ENCODE measurements around the gene ARID3B. TPM values are rescaled to one million over a fixed set of nuclear protein-coding genes. Genes with fewer than 3 reads are reported as not detected.
A peak's percentile ranks its signal among the peaks of the same experiment; 100 is the strongest.
"Not testable (repeated sequence)": the region's sequence is repeated elsewhere in the genome, so short reads cannot be mapped to it uniquely, and the experiment has no call there.

The ARID3B gene
- total RNA-seq, 4 donors from 2014 or later, result 5.9 to 7.7 (median 6.2) TPM

DNA sequence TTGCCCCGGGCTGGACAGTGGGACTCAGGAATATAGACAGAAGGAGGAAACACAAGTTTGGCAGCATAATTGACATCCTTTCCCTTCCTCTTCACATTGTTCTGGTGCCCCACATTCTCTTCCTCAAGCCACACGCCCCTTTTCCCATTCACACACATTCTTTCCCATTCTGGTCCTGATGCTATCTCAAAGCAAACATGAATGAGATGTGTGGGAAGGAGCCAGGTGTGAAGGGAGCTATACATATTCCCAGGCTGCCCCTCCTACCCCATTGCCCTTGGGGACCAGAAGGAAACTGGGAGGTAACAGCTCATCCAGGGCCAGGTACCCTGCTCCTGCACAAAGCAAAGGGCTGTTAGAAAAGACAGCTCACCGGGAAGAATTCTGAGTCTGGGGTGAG is 51.2 kb downstream of the ARID3B start:
- peaks cover 0 to 11% of the 10 kb centered on the region in 2 donors for H3K36me3 ChIP-seq

DNA sequence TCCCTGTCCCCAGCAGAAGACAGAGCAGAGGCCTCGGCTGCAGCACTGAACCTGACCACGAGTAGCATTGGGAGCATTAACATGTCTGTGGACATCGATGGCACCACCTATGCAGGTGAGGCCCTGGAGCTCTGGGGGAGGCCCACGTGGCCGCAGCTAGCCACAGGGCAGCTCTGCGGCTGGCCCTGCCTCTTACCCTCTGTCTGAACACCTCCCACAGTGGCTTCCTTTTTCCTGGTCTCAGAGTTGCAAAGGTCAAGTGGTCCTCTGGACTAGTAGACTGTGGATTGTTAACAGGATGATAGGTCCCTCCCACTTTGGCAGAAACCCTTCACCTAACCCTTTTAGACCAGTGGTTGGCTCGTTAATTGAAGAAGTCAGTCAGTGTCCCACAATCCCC is 52.1 kb downstream of the ARID3B start:
- peak; percentile 31 to 58 for DNase-seq
- H3K4me3 ChIP-seq (replicated peaks in 1 of 3), result no peak overlapping the region
- 61 to 66% methylated on average over 7 of the region's 7 CpGs for WGBS, 2 donors
- H3K9me3 ChIP-seq, result no peaks in the 10 kb centered on the region
- peaks cover 4 to 17% of the 10 kb centered on the region in 2 donors for H3K4me1 ChIP-seq
- peaks cover 0 to 11% of the 10 kb centered on the region in 2 donors for H3K36me3 ChIP-seq
- intact Hi-C loops (cut with DNase I), result no loop called here
- H3K27me3 ChIP-seq, result no peaks in the 10 kb centered on the region
- no peak overlapping the region for H3K27ac ChIP-seq
- no peak for TF ChIP-seq POLR2A (IDR thresholded peaks at IDR 0.05)
- TF ChIP-seq, protein P1, sequence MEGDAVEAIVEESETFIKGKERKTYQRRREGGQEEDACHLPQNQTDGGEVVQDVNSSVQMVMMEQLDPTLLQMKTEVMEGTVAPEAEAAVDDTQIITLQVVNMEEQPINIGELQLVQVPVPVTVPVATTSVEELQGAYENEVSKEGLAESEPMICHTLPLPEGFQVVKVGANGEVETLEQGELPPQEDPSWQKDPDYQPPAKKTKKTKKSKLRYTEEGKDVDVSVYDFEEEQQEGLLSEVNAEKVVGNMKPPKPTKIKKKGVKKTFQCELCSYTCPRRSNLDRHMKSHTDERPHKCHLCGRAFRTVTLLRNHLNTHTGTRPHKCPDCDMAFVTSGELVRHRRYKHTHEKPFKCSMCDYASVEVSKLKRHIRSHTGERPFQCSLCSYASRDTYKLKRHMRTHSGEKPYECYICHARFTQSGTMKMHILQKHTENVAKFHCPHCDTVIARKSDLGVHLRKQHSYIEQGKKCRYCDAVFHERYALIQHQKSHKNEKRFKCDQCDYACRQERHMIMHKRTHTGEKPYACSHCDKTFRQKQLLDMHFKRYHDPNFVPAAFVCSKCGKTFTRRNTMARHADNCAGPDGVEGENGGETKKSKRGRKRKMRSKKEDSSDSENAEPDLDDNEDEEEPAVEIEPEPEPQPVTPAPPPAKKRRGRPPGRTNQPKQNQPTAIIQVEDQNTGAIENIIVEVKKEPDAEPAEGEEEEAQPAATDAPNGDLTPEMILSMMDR (IDR thresholded peaks at IDR 0.05), result no peak

More for the DNA sequence above, 51.2 kb downstream of the ARID3B start:
- H3K27me3 ChIP-seq, result no peaks in the 10 kb centered on the region
- no peaks in the 10 kb centered on the region for H3K9me3 ChIP-seq
- no peak for TF ChIP-seq POLR2A (IDR thresholded peaks at IDR 0.05)
- TF ChIP-seq, protein P1 (IDR thresholded peaks at IDR 0.05), result no peak
- no peak overlapping the region for H3K27ac ChIP-seq
- peaks cover 0 to 12% of the 10 kb centered on the region in 2 donors for H3K4me1 ChIP-seq
- no peak for DNase-seq
- intact Hi-C loops (cut with DNase I), result no loop called here
- no peak overlapping the region for H3K4me3 ChIP-seq (replicated peaks in 1 of 3)
- WGBS, 2 donors, result 84 to 91% methylated on average over 3 of the region's 3 CpGs

DNA sequence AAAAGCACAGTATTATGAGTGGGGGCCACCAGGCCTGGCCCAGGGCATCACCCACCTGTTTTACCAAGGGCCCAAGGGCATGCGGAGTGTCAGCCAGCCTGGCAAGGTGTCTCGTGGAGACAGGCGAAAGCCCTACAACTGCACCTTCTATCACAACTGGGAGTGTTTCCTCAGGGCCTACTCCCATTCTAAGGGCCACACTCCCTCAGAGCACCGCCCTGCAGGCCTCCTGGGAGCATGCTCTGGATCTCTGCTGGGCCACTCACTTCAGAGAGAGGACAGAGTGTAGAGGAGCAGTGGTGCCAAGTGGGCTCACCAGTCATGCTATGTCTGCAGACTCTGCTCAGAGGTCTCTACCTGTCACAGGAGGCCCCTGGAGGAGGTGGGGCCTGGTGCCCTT is 53.4 kb downstream of the ARID3B start:
- H3K9me3 ChIP-seq, result no peaks in the 10 kb centered on the region
- no peaks in the 10 kb centered on the region for H3K27me3 ChIP-seq
- peaks cover 11 to 25% of the 10 kb centered on the region in 2 donors for H3K4me1 ChIP-seq
- DNase-seq, result no peak
- intact Hi-C loops (cut with DNase I), result no loop called here
- no peak for TF ChIP-seq POLR2A (IDR thresholded peaks at IDR 0.05)
- TF ChIP-seq, protein P1 (IDR thresholded peaks at IDR 0.05), result no peak
- peaks cover 0 to 11% of the 10 kb centered on the region in 2 donors for H3K36me3 ChIP-seq
- H3K27ac ChIP-seq, result no peak overlapping the region
- no peak overlapping the region for H3K4me3 ChIP-seq (replicated peaks in 1 of 3)
- WGBS, 2 donors, result 93 to 97% methylated on average over 3 to 4 of the region's 4 CpGs

DNA sequence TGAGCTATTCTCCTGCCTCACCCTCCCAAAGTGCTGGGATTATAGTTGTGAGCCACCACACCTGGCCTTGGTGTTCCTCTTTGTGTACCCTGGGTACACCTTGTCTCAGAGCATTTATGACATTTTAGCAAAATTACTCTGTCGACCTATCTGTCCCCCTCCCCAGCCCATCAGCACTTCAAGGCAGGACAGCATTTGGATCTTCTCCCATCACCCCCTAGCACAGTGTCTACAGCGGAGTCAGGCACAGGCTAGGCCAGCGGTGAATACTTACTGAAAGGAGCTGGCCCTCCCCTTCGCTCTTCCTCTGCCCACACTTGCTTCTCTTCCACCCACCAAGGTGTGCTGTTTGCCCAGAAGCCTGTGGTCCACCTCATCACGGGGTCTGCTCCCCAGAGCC is 54.3 kb downstream of the ARID3B start:
- H3K36me3 ChIP-seq, result peaks cover 0 to 11% of the 10 kb centered on the region in 2 donors
- no peak for DNase-seq
- WGBS, 2 donors, result 94 to 98% methylated on average over 5 of the region's 5 CpGs
- no peak overlapping the region for H3K4me3 ChIP-seq (replicated peaks in 1 of 3)
- peaks cover 15 to 29% of the 10 kb centered on the region in 2 donors for H3K4me1 ChIP-seq
- TF ChIP-seq, protein P1 (IDR thresholded peaks at IDR 0.05), result no peak
- no peak for TF ChIP-seq POLR2A (IDR thresholded peaks at IDR 0.05)
- no peaks in the 10 kb centered on the region for H3K27me3 ChIP-seq
- H3K27ac ChIP-seq, result no peak overlapping the region
- intact Hi-C loops (cut with DNase I), result no loop called here
- no peaks in the 10 kb centered on the region for H3K9me3 ChIP-seq

DNA sequence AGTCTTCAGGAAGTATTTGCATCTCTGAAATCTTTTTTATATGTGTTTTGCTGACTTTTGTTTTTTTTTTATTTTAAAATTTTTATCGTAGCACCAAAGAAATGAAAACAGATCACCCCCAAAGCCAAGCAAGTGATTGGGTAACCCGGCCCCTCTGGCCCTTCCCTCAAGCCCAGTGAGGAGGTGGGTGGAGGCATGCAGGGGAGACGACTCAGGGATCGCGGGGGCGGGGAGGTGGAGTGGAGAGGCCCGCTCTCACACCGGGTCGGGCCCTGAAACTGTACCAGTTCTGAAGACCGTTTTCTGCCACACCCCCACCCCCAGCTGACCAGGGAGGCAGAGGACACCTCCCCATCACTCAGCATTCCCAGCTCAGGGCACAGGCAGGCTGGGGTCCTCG is 55.7 kb downstream of the ARID3B start:
- H3K27me3 ChIP-seq; H3K36me3 ChIP-seq; H3K4me3 ChIP-seq (replicated peaks in 1 of 3); DNase-seq; H3K9me3 ChIP-seq; intact Hi-C loops (cut with DNase I); H3K27ac ChIP-seq: not testable (repeated sequence)
- 79 to 81% methylated on average over 10 of the region's 11 CpGs for WGBS, 2 donors
- H3K4me1 ChIP-seq, result peaks cover 15 to 33% of the 10 kb centered on the region in 2 donors

DNA sequence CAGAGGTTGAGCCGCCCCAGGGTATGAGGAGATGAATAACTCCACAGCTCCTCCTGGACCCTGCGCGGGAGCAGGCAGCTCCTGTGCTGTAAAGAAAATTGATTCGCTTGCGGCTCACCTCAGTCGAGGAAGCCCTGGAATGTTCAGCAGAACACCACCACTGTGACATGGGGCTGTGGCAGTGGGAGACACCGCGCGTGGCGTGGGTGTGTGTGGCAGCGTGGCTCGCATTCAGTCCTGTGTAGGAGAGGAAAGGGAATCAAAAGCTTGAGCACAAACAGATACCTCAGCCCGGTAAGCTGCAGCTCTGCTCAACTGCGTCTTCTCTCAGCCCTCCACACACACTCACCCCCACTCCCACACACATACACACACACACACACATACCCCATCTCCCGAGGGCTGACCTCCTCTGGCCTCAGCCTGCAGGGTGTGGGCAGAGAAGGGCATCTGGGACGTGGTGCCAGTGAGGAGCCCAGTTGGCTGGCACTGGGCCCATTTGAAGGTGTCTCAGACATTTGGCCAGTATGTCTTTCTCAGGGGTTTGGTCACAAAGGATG is 56.2 kb downstream of the ARID3B start:
- intact Hi-C loops (cut with DNase I); H3K9me3 ChIP-seq; DNase-seq; H3K27me3 ChIP-seq; H3K4me3 ChIP-seq (replicated peaks in 1 of 3); H3K36me3 ChIP-seq: not testable (repeated sequence)
- Histone ChIP-seq H3K4me1 (peaks cover 15 to 33% of the 10 kb centered on the region in 2 donors), H3K27ac (peak overlapping the region in 1 of 3 donors; percentile 93)
- 91 to 92% methylated on average over 13 to 16 of the region's 16 CpGs for WGBS, 2 donors

All from thyroid gland (tissue), 4 donors.